GM19452 (cell line): ENCODE results near the gene IFNL2.
"Not testable (repeated sequence)": the region's sequence is repeated elsewhere in the genome, so short reads cannot be mapped to it uniquely, and the experiment has no call there.

Source experiments
- ATAC-seq: cut with Tn5 transposase; IDR thresholded peaks from one replicate; pipeline ENCODE4 v1.9.1; 2021; ENCODE audit not compliant: unreplicated experiment

The IFNL2 gene

DNA sequence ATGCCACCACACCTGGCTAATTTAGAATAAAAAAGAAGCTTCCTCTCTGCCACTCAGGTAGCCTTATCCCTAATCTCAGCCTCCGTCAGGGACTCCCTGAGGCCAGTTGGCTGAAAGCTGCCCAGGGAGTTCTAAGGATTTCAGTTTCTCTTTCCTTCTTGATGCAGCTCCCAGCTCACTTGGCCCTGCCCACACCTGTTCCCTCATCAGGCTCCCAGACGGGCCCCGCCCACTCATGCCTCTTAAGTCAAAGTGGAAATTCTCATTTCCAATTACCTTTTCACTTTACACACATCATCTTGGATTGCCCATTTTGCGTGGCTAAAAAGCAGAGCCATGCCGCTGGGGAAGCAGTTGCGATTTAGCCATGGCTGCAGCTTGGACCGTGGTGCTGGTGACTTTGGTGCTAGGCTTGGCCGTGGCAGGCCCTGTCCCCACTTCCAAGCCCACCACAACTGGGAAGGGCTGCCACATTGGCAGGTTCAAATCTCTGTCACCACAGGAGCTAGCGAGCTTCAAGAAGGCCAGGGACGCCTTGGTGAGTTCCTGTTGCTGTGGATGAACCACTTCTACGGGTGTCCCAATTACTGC lies 28.0 kb downstream of the IFNL2 start, which contains the start of gene IFNL1:
Gene IFNL1 (plus strand): TSS at position 353 of the 591 bp plus-strand sequence. CDS start 15 bp downstream, at position 368.
- ATAC-seq, result no peak

- ATAC-seq, result no peak
Measured at GRCh38 chr19:39296906-39297305, 28.7 kb downstream of the IFNL2 start.

DNA sequence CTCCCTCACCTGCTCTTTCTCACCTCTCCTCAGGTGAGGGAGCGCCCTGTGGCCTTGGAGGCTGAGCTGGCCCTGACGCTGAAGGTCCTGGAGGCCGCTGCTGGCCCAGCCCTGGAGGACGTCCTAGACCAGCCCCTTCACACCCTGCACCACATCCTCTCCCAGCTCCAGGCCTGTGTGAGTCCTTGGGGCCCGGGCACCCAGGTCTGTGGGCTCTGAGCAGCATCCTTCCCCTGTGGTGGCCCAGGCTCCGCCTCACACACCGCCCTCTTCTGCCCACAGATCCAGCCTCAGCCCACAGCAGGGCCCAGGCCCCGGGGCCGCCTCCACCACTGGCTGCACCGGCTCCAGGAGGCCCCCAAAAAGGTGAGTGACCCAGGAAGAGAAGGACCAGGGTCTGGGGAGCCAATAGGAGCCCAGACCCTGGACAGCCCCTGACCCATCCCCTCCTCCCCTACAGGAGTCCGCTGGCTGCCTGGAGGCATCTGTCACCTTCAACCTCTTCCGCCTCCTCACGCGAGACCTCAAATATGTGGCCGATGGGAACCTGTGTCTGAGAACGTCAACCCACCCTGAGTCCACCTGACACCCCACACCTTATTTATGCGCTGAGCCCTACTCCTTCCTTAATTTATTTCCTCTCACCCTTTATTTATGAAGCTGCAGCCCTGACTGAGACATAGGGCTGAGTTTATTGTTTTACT lies 29.9 kb downstream of the IFNL2 start:
- ATAC-seq, result no peak

DNA sequence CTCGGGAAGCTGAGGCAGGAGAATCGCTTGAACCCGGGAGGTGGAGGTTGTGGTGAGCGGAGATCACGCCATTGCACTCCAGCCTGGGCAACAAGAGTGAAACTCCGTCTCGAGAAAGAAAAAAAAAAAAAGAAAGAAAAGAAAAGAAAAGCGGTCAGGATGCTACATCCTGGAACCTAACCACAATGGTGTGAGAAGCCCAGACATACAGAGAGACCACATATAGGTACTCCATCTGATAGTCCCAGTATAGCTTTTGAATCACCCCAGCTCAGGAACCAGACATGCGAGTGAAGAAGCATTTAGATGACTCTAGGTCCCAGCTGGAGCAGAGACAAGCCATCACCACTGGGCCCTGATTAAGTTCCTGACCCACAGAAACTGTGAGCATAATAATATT lies 31.2 kb downstream of the IFNL2 start:
- ATAC-seq, result no peak

DNA sequence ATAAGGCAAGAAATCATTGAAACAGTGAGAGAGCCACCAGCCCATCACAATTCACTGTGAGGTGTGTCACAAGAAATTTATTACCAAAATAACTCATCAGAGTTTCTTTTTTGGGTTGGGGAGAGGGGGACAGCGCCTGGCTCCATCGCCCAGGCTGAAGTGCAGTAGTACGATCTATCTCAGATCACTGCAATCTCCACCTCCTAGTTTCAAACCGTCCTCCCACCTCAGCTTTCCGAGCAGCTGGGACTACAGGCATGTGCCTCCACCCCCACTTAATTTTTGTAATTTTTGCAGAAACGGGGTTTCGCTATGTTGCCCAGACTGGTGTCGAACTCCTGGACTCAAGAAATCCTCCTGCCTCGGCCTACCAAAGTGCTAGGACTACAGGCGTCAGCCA lies 31.6 kb downstream of the IFNL2 start:
- no peak for ATAC-seq

DNA sequence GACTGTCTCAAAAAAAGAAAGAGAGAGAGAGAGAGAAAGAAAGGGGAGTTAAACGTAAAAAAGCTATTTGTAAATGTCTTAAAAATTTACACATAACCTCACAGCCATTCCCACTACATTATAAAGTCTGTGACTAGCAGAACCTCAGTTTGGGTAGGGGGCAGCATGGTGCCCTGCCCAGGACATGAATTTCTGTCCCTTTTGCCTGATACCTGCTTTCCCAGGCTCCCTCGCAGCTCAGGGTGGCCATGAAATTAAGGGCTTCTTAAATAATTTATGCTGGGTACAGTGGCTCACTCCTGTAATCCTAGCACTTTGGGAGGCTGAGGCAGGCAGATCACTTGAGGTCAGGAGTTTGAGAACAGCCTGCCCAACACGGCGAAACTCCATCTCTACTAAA lies 32.8 kb downstream of the IFNL2 start:
- ATAC-seq, result no peak

DNA sequence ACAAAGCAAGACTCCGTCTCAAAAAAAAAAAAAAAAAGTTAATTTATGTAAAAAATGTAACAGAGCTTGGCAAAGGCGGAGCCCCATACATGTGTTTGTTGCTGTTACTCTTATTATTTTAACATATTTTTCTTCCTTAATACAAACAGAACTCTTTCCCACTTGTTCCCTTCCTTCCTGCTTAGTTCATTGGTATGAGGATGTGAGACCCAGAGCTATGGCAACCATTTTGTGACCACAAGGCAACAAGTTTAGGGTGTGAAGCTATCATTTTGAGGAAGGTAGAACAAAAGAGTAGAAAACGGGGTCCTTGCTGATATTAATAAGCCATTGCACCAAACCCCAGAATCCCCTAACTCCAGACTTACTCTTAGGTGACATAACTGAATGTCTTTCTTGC lies 33.4 kb downstream of the IFNL2 start:
- ATAC-seq, result no peak

GRCh38 chr19:39303373-39304184 lies 35.4 kb downstream of the IFNL2 start:
- ATAC-seq, result no peak

GRCh38 chr19:39304185-39304513 lies 36.0 kb downstream of the IFNL2 start:
- ATAC-seq, result no peak

DNA sequence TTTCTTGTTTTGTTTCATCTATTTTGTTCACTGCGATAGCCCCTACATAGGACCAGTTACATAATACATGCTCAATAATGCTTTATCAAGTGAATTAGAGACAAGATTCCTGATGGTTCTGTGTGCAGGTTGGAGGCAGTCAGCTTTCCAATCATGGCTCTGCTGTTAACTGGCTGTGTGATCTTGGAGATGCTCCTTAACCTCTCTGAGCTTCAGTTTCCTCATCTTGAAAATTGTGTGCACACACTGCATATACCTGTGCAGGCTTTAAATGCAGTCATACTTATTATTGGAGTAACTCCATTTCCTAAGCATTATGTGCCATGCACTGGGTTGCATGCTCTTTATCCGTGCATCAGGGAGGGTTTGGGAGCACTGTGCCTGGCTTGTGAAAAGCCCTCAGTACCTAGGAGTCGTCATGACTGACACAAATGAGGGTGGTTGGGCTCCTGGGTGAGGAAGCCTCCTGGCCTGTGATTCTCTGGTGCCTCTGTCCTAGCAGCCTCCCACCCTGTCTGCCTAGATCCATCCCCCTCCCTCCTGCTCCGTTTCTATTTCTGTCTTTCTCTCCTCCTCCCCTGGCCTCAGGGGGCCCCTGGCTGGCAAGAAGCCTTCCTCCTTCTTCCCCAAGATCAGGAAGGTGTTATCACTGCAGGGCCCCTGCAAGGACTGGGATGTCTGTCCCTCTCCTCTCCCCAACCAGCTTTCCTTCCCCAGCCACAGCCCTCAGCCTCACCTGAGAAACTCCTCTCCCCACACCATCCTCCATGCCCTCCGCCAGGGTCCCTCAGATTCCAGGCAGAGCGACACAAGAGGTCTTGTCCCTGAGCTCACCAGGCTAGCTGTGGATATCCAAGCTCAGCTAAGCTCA lies 36.7 kb downstream of the IFNL2 start:
- ATAC-seq, result no peak

DNA sequence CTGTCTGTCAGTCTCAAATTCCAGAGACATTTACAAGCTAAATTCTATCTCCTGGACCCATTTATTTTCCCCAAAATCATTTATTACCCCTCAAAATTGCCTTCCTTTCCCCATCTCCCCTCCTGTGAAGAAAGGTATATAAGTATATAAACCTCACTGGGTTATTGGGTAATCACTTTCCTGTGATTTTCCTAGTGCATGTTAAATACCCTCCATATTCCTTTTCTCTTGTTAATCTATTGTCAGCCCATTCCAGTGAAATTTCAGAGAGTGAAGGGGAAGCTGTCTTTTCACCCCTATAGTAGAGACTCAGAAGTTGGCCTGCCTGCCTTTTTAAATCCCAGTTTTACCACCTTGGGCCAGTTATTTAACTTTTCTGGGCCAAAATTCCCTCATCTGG lies 37.9 kb downstream of the IFNL2 start:
- no peak for ATAC-seq

DNA sequence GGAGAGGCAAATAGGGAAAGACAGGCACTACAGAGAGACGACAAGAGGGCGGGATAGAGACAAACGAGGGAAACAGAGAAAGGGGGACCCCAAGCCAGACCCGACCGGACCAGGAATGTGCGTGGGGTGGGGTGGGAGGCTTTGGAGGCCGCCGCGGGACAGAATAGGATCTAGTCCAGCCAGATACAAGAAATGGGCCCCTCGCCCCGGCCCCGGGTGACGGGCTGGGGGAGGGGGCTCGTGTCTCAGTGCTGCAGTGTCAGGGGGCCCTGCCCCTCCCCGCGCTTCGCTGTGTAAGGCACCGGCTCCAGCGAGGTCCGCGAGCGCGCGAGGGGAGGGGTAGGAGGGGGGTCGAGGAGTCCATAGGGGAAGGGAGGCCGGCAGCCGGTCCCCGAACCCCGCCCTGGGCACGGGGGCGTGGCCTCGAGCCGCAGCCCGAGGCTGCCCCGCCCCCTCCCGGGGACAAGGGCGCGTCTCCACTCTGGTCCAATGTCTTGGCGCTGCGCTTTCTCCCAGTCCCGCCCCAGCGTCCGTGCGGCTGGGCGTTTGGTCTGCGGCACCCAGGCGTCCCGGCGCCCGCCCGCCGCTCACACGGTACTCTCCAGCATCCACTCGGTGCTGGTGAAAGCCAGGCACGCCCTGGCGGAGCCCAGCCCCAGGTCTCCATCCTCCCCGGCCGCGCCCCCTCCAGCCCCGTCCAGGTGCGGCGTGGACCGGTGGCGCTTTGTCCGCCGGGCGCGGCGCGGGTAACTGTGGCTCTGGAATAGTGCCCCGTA lies 39.0 kb downstream of the IFNL2 start:
- no peak for ATAC-seq

DNA sequence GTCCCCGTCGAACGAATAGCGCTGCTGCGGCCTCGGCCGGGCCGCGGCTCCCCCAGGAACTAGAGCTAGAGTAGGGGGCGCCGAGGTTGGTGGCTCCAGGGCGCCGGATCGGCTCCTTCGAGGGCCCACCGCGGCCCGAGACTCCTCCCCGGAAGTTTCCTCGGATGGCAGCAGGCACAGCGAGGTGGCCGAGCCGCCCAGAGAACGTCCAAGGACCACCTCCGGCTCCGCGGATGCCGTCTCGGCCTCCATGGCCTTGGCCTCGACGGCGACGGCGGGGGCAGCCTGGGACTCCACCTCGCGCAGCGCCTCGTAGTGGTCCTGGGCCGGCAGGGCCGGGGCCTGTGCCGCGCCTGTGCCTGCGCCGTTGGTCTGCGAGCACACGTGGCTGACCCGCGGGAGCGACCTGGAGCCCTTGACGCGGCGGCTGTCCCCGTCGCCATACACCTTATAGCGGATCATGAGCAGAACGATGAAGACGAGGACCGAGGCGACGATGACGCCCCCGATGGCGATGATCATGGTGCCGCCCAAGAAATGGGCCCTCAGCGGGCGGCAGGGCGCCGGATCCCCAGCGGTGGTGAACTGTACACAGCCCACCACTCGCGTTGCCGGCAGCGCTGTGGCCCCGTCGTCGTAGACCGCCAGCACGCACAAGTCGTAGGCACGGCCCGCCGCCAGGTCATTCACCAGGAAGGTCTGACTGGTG lies 39.8 kb downstream of the IFNL2 start:
- no peak for ATAC-seq

DNA sequence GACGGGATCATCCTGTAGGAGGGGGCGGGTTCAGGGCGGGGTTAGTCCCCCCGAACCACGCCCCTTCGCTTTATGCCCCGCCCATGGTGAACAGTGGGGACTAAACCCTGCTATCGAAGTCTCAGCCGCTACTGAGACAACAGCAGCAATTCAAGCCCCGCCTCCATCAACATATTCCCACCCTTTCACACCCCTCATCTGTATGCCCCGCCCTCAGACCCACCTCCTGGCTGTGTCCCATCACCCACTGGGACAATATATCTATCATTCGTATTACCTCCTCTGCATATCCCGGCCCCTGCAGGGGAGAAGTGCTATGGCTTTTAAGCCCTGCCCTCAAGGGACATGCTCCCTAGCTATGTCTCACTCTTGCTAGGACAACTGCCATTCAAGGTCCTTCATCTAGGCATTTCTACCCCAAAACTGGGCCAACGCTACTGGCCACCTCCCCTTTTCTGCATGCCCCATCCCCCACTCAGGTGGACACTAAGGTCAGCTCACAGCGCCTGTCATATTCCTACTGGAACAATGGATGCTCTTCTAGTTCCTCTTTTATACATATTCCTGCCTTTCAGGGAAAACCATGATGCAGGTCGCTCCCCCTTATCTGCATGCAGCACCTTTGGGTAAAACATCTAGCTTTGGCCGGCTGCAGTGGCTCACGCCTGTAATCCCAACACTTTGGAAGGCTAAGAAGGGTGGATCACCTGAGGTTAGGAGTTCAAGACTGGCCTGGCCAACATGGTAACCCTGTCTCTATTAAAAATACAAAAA lies 40.5 kb downstream of the IFNL2 start:
- no peak for ATAC-seq

DNA sequence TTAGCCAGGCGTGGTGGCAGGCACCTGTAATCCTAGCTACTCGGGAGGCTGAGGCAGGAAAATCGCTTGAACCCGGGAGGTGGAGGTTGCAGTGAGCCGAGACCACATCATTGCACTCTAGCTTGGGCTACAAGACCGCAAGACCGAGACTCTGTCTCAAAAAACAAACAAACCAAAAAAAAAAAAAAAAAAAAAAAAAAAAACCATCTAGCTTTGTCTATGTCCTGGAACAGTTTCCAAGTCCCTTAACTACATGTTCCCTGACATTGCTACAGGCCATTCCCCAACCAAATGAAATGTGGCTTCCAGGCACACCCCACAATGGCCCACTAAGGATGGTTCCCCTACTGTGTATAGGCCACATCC lies 41.1 kb downstream of the IFNL2 start:
- ATAC-seq, result not testable (repeated sequence)

DNA sequence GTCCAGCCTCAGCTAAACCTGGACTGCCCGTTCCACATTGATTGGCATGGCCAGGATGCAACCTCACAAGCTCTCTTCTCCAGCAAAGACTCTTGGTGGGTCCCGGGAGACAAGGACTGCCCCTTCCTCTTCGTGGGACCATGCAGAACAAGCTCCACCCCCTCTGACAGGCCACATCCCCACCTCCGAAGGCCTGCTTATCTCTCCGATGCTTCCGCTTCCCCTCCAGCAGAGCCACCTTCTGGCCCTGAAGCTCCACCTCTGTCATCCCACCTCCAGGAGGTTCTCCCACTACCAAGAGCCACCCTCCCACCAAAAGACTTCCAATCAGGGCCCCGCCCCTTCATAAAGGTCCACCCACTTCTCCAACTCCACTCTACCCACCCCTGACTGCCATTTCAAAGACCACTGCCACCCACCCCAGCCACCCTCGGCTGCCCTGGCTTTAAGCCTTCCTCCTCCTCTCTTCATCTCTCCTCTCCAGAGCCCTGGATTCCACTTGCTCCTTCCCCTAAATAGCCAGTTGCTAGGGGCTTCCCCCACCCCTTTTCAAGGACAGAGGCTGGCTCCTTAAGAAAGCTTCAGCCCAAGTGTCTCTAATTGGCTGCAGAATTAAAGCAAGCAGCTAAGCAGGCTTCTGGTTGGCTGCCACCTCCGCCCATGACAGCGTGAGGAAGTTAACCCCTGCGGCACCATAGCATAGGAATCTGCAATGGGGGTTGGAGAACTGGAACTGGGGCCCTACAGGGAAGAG lies 42.5 kb downstream of the IFNL2 start:
- ATAC-seq, result no peak

- ATAC-seq, result no peak
Measured at GRCh38 chr19:39314016-39314728, 46.0 kb downstream of the IFNL2 start.

- no peak for ATAC-seq
Measured at GRCh38 chr19:39315933-39316332, 47.7 kb downstream of the IFNL2 start.
